SJSA1 (cell line): ENCODE data around the gene TTLL6. TPM values are rescaled to one million over a fixed set of nuclear protein-coding genes. Genes with fewer than 3 reads are reported as not detected.
"Not testable (repeated sequence)": the region's sequence is repeated elsewhere in the genome, so short reads cannot be mapped to it uniquely, and the experiment has no call there.

ENCODE experiments used
- DNase-seq, 2 experiments: peaks; one replicate each; pipeline ENCODE4 v3.0.0-alpha.2; 2015 to 2020; ENCODE audit warnings: low spot score in 2 of 2, low read depth in 1 of 2
- H3K27ac ChIP-seq: fragments of 250-450 bp; sonication (Bioruptor Pico); 2 replicates; pipeline ENCODE4 v1.5.1; 2020; ENCODE audit warnings: mild to moderate bottlenecking, moderate library complexity
- H3K27me3 ChIP-seq: fragments of 250-450 bp; sonication (Bioruptor Pico); replicated peaks from 2 replicates; pipeline ENCODE4 v1.5.1; 2020; ENCODE audit warnings: mild to moderate bottlenecking, moderate library complexity
- H3K36me3 ChIP-seq: fragments of 250-450 bp; sonication (Bioruptor Pico); 2 replicates; pipeline ENCODE4 v1.5.1; 2020; ENCODE audit warnings: mild to moderate bottlenecking
- H3K4me1 ChIP-seq: fragments of 250-450 bp; sonication (Bioruptor Pico); replicated peaks from 2 replicates; pipeline ENCODE4 v1.6.1; 2021; ENCODE audit warnings: mild to moderate bottlenecking
- H3K4me3 ChIP-seq: fragments of 250-450 bp; sonication (Bioruptor Pico); 2 replicates; pipeline ENCODE4 v1.5.1; 2020; ENCODE audit warnings: mild to moderate bottlenecking
- H3K9me3 ChIP-seq: fragments of 250-450 bp; sonication (Bioruptor Pico); replicated peaks from 2 replicates; pipeline ENCODE4 v1.5.1; 2020; ENCODE audit warnings: mild to moderate bottlenecking
- total RNA-seq: library from RNA; depleted of rRNA; stranded (reverse); fragments of >200 nt; shearing (Covaris generic); gene quantifications from 2 replicates; pipeline ENCODE4 v1.2.3, GENCODE V29; 2014

The TTLL6 gene
- total RNA-seq, 1 experiment from 2014 or later, result not detected

GRCh38 chr17:48831549-48831883 lies 14.5 kb upstream of the TTLL6 start:
- Histone ChIP-seq H3K27me3 (no peaks in the 10 kb centered on the region), H3K4me1 (peaks cover 11% of the 10 kb centered on the region), H3K9me3 (no peaks in the 10 kb centered on the region), H3K36me3 (peaks cover 13% of the 10 kb centered on the region), H3K4me3 (peak overlapping the region; percentile 83), H3K27ac (peak overlapping the region; percentile 80)
- no peak for DNase-seq

DNA sequence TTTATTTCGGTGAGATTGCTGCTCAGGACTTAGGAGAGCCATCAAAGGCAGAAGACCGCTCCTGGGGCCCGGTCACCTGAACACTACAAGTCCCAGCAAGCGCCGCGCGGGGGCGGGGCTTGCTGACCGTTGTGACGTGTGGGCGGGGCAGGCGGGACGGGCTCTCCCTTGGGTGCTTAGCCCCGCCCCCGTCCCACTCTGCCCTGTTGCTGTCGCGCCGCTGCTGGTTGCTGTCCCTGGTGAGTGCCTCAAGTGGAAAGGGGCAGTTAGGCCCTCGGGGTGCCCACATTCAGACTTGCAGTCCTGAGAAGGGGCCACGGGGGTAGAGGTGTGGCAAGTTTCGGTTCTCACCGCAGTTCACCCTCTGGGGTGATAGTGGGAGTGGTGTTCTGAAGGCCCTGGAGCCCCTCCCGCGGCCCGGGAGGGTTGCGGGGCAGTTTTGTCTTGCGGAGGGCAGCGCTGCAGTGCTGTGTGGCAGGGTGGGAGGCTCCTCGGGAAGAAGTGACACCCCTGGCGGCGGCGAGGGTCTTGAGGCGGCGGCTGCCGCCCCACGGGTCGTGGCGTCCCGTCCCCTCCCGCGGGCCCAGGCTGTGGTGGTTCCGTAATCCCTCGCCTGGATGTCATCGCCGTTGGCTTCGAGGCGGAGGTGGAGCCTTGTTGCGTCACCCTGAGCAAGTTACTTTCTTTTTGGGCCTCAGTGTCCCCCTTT lies 14.0 kb upstream of the TTLL6 start, which contains the start of gene CALCOCO2:
TSS of gene CALCOCO2 (plus strand) at position 196 of the 709 bp plus-strand sequence. CDS start 10,673 bp downstream, outside the sequence.
- Histone ChIP-seq H3K9me3 (no peaks in the 10 kb centered on the region), H3K4me3 (peak within 1 kb of the TSS; percentile 83), H3K27ac (peak within 1 kb of the TSS; percentile 80), H3K27me3 (no peaks in the 10 kb centered on the region), H3K36me3 (peaks cover 10% of the 10 kb centered on the region), H3K4me1 (peaks cover 11% of the 10 kb centered on the region)
- peak; percentile 95 to 97 for DNase-seq

DNA sequence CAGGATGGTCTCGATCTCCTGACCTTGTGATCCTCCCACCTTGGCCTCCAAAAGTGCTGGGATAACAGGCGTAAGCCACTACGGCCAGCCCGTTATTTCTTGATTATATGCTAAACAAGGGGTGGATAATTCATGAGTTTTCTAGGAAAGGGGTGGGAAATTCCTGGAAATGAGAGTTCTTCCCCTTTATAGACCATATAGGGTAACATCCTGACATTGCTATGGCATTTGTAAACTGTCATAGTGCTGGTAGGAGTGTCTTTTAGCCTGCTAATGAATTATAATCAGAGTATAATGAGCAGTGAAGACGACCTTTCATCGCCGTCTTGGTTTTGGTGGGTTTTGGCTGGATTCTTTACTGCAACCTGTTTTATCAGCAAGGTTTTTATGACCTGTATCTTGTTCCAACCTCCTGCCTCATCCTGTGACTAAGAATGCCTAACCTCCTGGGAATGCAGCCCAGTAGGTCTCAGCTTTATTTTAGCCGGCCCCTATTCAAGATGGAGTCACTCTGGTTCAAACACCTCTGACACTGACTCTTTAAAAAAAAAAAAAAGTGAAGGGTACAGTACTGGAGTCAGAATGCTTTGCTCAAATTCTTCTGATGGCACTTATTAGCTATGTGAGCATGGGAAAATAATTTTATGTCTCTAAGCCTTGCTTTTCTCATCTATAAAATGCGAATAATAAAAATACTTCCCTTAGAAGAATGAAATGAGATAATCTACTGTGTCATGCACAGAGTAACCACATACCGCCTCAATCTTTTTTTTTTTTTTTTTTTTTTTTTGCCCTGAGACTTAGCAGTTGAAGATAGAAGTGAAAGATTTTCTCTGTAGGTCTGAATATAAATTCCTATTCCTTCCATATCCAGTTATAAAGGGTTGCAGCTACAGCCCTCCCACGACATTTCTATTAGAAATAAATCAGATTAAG lies 8.7 kb upstream of the TTLL6 start:
- Histone ChIP-seq H3K36me3 (no peaks in the 10 kb centered on the region), H3K9me3 (0 out of 2 replicates have a peak, but pooled peaks cover 2% of the 10 kb centered on the region), H3K4me1 (peaks cover 4% of the 10 kb centered on the region), H3K27me3 (peaks cover 4% of the 10 kb centered on the region; the same call in 1 of the 2 replicates), H3K4me3 (no peak overlapping the region), H3K27ac (no peak overlapping the region)
- DNase-seq, result no peak

DNA sequence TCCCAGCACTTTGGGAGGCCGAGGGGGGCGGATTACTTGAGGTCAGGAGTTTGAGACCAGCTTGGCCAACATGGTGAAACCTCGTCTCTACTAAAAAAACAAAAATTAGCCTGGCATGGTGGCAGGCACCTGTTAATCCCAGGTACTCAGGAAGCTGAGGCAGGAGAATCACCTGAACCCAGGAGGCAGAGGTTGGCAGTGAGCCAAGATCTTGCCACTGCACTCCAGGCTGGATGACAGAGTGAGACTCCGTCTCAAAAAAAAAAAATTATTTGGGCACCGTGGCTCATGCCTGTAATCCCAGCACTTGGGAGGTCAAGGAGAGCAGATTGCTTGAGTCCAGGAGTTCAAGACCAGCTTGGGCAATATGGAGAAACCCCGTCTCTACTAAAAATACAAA lies 3.9 kb upstream of the TTLL6 start:
- H3K4me1 ChIP-seq, result peaks cover 12% of the 10 kb centered on the region
- DNase-seq, H3K27ac ChIP-seq, H3K36me3 ChIP-seq, H3K4me3 ChIP-seq, H3K9me3 ChIP-seq: not testable (repeated sequence)
- peaks cover 24% of the 10 kb centered on the region for H3K27me3 ChIP-seq

- no peak for DNase-seq
- Histone ChIP-seq H3K4me1 (peaks cover 12% of the 10 kb centered on the region), H3K27me3 (peaks cover 38% of the 10 kb centered on the region), H3K36me3 (no peaks in the 10 kb centered on the region), H3K4me3 (no peak overlapping the region), H3K9me3 (no peaks in the 10 kb centered on the region), H3K27ac (no peak overlapping the region)
Measured at GRCh38 chr17:48819466-48819865, 2.4 kb upstream of the TTLL6 start.

DNA sequence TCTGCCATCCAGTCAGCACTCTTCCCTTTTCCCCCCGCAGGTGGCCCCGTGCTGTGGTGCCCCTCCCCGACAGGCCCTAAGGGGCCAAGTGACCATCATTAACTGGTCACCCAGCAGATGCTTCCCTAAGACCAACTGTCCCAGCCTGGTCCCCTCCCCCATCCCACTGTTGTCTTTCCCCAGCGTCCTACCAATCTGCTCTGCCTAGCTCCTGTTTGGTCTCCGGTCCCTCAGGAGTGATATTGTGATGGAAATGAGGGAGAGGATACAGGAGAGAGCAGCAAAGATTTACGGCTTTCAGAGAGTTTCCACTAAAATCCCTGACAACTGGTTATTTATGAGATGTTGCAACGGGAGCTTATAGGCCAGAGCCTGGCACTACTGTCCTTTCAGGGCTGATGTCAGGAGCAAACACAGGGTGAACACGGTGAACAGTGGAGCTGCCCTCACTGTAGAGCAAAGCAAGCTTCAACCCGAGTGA lies 1.4 kb upstream of the TTLL6 start:
- H3K4me1 ChIP-seq, result peaks cover 12% of the 10 kb centered on the region

GRCh38 chr17:48816438-48816773 lies 623 bp downstream of the TTLL6 start:
- peaks cover 12% of the 10 kb centered on the region for H3K4me1 ChIP-seq
- no peak for DNase-seq
- no peak overlapping the region for H3K4me3 ChIP-seq
- H3K36me3 ChIP-seq, result no peaks in the 10 kb centered on the region
- H3K9me3 ChIP-seq, result no peaks in the 10 kb centered on the region
- no peak overlapping the region for H3K27ac ChIP-seq
- peaks cover 53% of the 10 kb centered on the region for H3K27me3 ChIP-seq

More for the DNA sequence above, 1.4 kb upstream of the TTLL6 start:
- no peak for DNase-seq
- Histone ChIP-seq H3K9me3 (no peaks in the 10 kb centered on the region), H3K36me3 (no peaks in the 10 kb centered on the region), H3K27ac (no peak overlapping the region), H3K27me3 (peaks cover 47% of the 10 kb centered on the region), H3K4me3 (no peak overlapping the region)

GRCh38 chr17:48815311-48815710 lies 1.7 kb downstream of the TTLL6 start:
- no peak for DNase-seq

GRCh38 chr17:48814504-48814903 lies 2.5 kb downstream of the TTLL6 start:
- no peak overlapping the region for H3K27ac ChIP-seq
- H3K4me3 ChIP-seq, result no peak overlapping the region
- H3K9me3 ChIP-seq, result no peaks in the 10 kb centered on the region
- H3K36me3 ChIP-seq, result no peaks in the 10 kb centered on the region
- DNase-seq, result peak; percentile 53 to 62
- H3K4me1 ChIP-seq, result peaks cover 12% of the 10 kb centered on the region
- peaks cover 53% of the 10 kb centered on the region for H3K27me3 ChIP-seq

More at GRCh38 chr17:48815311-48815710, 1.7 kb downstream of the TTLL6 start:
- Histone ChIP-seq H3K36me3 (no peaks in the 10 kb centered on the region), H3K27me3 (peaks cover 53% of the 10 kb centered on the region), H3K4me1 (peaks cover 12% of the 10 kb centered on the region), H3K9me3 (no peaks in the 10 kb centered on the region), H3K27ac (no peak overlapping the region), H3K4me3 (no peak overlapping the region)

DNA sequence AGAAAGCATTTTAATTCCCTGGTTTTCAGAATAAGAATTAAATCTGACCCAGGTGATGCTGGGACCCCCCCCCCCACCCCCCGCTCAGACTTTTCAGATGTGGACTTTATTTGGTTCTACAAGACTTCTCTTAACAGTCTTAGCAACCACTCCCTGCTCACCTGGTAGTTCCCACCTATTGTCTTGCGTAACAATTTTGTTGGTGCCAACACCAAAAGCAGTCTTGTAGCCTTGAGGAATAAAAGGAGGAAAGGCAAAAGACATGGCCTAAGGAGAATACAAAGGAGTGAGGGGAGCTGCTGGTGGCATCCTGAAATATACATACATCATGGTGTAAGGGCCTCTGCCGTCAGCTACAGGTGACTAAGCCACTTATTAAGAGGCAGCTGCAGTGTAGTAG lies 5.0 kb downstream of the TTLL6 start:
- Histone ChIP-seq H3K27ac (no peak overlapping the region), H3K36me3 (no peaks in the 10 kb centered on the region), H3K4me3 (no peak overlapping the region), H3K4me1 (peaks cover 6% of the 10 kb centered on the region), H3K9me3 (no peaks in the 10 kb centered on the region), H3K27me3 (peaks cover 63% of the 10 kb centered on the region)
- DNase-seq, result no peak

GRCh38 chr17:48809182-48809581 lies 7.8 kb downstream of the TTLL6 start:
- no peak for DNase-seq
- H3K4me3 ChIP-seq, result no peak overlapping the region
- no peaks in the 10 kb centered on the region for H3K36me3 ChIP-seq
- H3K27ac ChIP-seq, result no peak overlapping the region
- H3K4me1 ChIP-seq, result no peaks in the 10 kb centered on the region
- peaks cover 48% of the 10 kb centered on the region for H3K27me3 ChIP-seq
- H3K9me3 ChIP-seq, result no peaks in the 10 kb centered on the region

DNA sequence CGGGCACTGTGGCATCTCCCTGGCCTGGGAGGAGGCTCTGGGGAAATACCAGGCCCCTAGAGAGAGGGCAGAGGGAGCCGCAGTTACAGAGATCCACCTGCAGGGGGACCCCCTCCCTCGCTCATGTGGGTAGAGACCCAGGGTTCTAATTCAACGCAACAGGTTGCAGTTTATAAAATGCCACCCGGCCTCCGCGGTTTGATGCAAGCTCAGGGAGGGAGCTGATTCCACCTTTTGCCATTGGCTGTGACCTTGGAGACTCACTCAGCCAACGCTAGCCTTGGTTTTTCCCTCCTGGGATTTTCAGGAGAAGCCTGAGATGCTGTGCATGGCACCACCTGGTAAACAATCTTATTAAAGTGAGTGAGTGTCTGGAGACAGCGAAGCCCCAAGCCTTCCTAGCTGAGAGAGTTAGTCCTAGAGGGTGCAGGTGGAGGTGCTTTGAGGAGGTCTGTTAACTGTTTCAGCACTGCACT lies 12.1 kb downstream of the TTLL6 start:
- H3K36me3 ChIP-seq, result no peaks in the 10 kb centered on the region
- H3K4me1 ChIP-seq, result no peaks in the 10 kb centered on the region
- peak; percentile 68 to 75 for DNase-seq
- no peaks in the 10 kb centered on the region for H3K9me3 ChIP-seq
- no peak overlapping the region for H3K4me3 ChIP-seq
- H3K27me3 ChIP-seq, result peaks cover 52% of the 10 kb centered on the region
- no peak overlapping the region for H3K27ac ChIP-seq

- Histone ChIP-seq H3K9me3 (no peaks in the 10 kb centered on the region), H3K27me3 (peaks cover 54% of the 10 kb centered on the region), H3K36me3 (no peaks in the 10 kb centered on the region), H3K27ac (no peak overlapping the region), H3K4me1 (no peaks in the 10 kb centered on the region), H3K4me3 (no peak overlapping the region)
- DNase-seq, result no peak
Measured at GRCh38 chr17:48800626-48801217, 16.3 kb downstream of the TTLL6 start.
